Measurements from ENCODE around the gene EEF2K.
"Not testable (repeated sequence)": the region's sequence is repeated elsewhere in the genome, so short reads cannot be mapped to it uniquely, and the experiment has no call there.

Gene EEF2K

GRCh38 chr16:22210854-22211253, 4.8 kb downstream of the EEF2K start:
- no peak for DNase-seq

GRCh38 chr16:22213236-22213635, 7.2 kb downstream of the EEF2K start:
- no peak for DNase-seq

- DNase-seq = no peak
Measured at GRCh38 chr16:22213801-22214200, 7.7 kb downstream of the EEF2K start.

GRCh38 chr16:22214402-22214801, 8.3 kb downstream of the EEF2K start:
- DNase-seq = no peak

GRCh38 chr16:22214889-22215288, 8.8 kb downstream of the EEF2K start:
- DNase-seq = no peak

GRCh38 chr16:22216191-22216831, 10.2 kb downstream of the EEF2K start:
- DNase-seq = no peak

- not testable (repeated sequence) for DNase-seq
Measured at GRCh38 chr16:22216832-22217225, 10.8 kb downstream of the EEF2K start.

GRCh38 chr16:22217890-22218730, 12.0 kb downstream of the EEF2K start:
- DNase-seq = no peak

GRCh38 chr16:22219389-22220068, 13.5 kb downstream of the EEF2K start:
- no peak for DNase-seq

- no peak for DNase-seq
Measured at GRCh38 chr16:22220069-22220440, 14.0 kb downstream of the EEF2K start.

GRCh38 chr16:22220714-22221113, 14.6 kb downstream of the EEF2K start:
- no peak for DNase-seq

GRCh38 chr16:22222006-22222405, 15.9 kb downstream of the EEF2K start:
- no peak for DNase-seq

- DNase-seq = no peak
Measured at GRCh38 chr16:22222998-22223397, 16.9 kb downstream of the EEF2K start.

- DNase-seq = no peak
Measured at GRCh38 chr16:22225060-22225459, 19.0 kb downstream of the EEF2K start.

- no peak for DNase-seq
Measured at GRCh38 chr16:22229889-22230288, 23.8 kb downstream of the EEF2K start.

GRCh38 chr16:22232277-22233036, 26.4 kb downstream of the EEF2K start:
- no peak for DNase-seq

- no peak for DNase-seq
Measured at GRCh38 chr16:22233037-22233372, 26.9 kb downstream of the EEF2K start.

- DNase-seq = no peak
Measured at GRCh38 chr16:22235839-22236745, 30.0 kb downstream of the EEF2K start.

- no peak for DNase-seq
Measured at GRCh38 chr16:22239131-22239805, 33.2 kb downstream of the EEF2K start.

GRCh38 chr16:22240023-22240710, 34.1 kb downstream of the EEF2K start:
- no peak for DNase-seq

All from right kidney (tissue), 1 donor.